GM21786 (cell line): ENCODE data around the gene PMEPA1.

ENCODE experiments used
- ATAC-seq: cut with Tn5 transposase; IDR thresholded peaks from one replicate; pipeline ENCODE4 v1.9.1; 2021; ENCODE audit not compliant: unreplicated experiment

PMEPA1 gene

GRCh38 chr20:57712341-57712740 lies 2.5 kb upstream of the PMEPA1 start:
- ATAC-seq, result no peak

GRCh38 chr20:57711826-57712225 lies 2.0 kb upstream of the PMEPA1 start:
- no peak for ATAC-seq

DNA sequence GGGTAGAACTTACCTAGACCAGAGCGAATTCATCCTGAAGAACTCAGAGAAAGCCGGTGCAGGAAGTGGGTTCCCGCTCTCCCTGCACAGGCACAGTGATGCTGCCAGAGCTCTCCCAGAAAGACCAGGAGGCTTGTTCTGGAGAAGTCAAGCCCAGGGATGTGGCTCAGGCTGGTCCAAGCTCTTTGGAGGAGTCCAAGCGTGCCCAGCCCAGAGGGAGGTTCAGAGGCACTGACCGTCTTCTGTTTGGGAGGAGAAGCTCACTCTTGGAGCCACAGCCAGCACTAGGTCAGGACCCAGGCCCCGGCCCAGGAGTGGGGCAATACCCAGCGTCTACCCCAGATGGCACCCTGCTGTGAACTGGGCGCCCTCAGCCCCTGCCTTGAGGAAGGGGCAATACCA lies 1.5 kb upstream of the PMEPA1 start:
- ATAC-seq, result no peak

GRCh38 chr20:57710841-57711240 lies 1.0 kb upstream of the PMEPA1 start:
- ATAC-seq, result no peak

GRCh38 chr20:57708694-57709673 lies 831 bp downstream of the PMEPA1 start:
- no peak for ATAC-seq

DNA sequence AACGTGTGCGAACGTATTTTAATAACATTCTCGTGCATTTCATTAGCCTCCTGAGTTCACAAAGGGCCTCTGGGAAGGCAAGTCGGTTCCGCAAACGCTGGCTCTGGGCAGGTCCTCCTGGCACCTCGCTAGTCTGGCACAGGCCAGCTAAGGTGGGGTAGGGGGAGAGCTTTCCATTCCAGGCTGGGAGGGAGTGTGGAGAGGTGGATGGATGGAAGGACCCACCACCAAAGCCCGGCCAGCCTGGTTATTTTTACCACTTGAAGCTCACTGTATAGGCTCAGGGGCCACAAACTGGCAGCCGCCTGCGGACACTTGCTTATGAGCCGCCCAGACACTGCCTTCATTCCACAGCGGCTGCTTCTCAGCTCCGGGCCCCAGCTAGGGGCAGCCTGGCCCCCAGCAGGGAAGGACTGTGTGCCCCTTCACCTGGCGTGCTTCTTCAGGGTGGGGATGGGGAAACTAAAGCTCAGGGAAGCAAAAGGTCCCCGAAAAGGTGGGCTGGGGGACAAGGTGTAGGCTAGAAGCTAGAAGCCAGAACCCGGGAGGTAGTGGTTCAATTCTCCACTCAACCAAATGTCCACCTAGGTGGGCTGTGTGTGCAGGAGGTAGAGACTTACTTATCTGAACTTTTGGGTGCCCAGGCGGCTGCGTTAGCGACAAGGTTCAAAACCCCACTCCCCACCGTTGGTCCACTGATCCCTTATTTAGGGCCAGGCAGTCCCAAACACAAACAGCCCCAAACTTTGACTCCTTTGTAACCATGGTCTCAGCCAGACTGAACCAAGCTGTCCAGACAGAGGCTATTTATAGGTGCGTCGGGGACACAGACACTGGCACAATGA lies 1.7 kb downstream of the PMEPA1 start:
- no peak for ATAC-seq

DNA sequence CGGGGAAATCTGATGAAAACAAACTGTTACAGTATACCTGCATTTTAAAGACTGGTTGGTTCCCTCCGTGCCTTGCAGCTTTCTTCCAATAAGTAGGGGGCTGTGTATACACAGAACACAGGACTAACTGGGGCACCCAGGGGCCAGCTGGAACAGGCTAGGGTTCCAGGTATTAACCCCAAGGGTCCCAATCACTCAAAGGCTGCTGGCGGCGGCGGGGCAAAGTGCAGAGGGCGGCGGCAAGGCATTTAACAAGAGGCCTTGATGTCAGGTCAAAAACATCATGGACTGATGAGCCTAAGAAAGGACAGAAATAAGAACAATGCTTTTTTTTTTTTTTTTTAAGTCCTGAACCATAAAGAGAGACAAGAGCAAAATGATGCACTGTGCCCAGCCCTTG lies 2.5 kb downstream of the PMEPA1 start:
- ATAC-seq, result no peak

DNA sequence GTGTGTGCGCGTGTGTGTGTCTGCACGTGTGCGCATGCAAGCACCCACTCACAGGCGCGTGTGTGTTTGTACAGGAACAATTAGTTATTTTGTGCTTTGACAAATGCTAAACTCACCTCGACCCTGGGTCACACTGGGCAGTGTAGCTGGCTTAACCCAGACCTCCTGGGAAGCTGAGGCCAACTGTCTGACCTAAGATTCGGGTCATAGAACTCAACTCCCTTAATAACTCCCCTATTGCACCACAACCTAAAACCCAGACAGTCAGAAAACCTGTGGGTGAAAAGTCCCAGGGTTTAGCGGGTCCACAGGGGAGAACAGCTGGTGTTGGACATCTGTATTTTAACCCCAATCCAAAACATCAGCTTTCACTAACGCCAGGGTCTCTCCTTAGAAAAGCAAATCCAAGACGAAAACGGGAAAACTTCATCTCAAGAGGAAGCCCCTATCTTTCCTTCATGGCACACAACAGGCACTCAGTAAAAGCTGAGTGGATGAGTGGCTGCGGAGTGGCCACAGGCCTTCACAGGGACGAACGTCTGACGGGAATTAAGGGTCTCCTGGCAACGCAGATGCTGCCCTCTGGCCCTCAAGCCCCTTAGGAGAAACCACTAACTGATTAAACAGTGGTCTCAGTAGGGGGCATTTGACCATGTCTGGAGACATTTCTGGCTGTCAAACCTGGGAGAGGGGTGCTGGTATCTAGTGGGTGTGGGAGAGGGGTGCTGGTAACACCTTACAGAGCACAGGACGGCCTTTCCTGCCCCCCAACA lies 4.5 kb downstream of the PMEPA1 start:
- no peak for ATAC-seq

DNA sequence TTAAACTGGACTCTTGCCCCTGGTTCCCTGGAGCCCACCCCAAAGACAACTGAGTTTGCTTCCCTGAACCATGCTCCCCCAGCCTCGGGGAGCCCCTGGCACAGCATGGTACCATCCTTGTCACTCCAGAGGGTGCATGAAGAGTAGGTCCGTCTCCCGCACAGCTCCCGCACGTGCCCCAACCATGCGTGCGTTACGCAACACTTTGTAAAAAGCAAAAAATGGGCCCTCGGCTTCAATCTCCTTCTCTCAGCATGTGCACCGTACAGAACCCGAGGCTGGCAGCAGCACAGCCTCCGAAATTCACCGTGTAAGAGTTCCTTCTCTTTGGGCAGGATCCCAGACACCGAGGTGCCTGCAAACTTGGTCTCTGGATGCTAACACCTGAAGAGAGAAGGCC lies 5.6 kb downstream of the PMEPA1 start:
- no peak for ATAC-seq

- no peak for ATAC-seq
Observed at GRCh38 chr20:57703013-57703412, 6.8 kb downstream of the PMEPA1 start.

- no peak for ATAC-seq
Observed at GRCh38 chr20:57702521-57702920, 7.3 kb downstream of the PMEPA1 start.

GRCh38 chr20:57702091-57702490 lies 7.7 kb downstream of the PMEPA1 start:
- no peak for ATAC-seq

DNA sequence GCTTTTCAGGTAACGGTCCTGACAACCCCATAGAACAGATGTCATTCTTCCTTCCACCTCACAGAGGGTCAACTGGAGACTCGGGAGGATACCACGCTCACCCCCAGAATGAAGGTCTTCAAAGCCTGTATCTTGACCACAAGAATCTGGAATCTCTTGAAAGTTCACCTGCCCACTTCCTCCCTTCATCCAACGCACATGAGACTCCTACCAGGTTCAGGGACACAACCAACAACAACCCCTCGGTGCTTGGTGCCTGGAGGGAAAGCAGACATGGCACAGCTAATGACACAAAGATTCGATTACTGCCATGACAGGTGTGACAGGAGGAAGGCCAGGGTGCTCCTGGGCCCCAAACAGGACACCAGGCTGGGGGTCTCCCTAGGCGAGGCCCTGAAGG lies 8.2 kb downstream of the PMEPA1 start:
- ATAC-seq, result no peak

- ATAC-seq, result no peak
Observed at GRCh38 chr20:57701090-57701489, 8.7 kb downstream of the PMEPA1 start.

GRCh38 chr20:57699395-57699794 lies 10.4 kb downstream of the PMEPA1 start:
- no peak for ATAC-seq

DNA sequence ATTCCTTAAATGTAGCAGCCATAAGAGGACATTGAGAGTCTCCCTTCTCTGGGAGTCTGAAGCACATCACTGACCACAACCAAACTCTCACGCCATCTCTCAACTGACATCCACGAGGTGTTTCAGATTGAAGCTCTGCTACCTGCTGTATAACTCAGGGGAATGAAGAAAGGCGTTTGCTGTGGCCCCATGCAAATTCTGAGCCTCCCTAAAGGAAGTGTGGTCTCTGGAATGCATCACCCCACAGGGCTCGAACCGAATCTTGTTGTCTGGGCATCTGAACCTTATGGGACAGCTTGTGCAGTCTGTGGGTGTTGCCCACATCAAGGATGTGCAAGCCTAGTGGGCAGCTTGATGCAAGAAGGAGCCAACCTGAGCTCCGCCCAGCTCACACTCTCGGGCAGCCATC lies 10.9 kb downstream of the PMEPA1 start:
- ATAC-seq, result no peak

- ATAC-seq, result no peak
Observed at GRCh38 chr20:57698116-57698866, 11.5 kb downstream of the PMEPA1 start.

- ATAC-seq, result no peak
Observed at GRCh38 chr20:57697543-57697942, 12.3 kb downstream of the PMEPA1 start.

- no peak for ATAC-seq
Observed at GRCh38 chr20:57696401-57696961, 13.3 kb downstream of the PMEPA1 start.

DNA sequence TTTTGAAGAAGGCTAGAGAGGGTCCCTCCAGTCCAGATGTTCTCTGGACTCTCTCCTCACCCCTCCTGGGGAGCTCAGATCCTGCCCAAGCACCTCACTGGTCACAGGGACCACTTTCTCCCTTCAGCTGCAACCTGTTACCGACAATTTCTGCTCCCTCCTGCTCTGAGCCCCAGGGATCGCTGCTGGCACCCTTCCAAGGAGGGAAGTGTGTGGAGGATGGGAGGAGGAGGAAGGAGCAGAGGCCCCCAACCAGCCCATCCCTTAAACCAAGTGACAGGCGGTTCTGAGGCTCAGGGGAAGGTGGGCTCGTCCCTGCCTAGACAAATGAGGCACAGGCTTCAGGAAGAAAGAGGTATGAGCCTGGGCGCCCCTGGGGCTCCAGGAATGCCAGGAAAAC lies 13.9 kb downstream of the PMEPA1 start:
- ATAC-seq, result no peak
